LNCAP (cell line): ENCODE measurements around the gene CNDP2.

Experiments
- CTCF ChIP-seq: fragments of 450-650 bp; IDR thresholded peaks from 2 replicates; pipeline ENCODE4 v1.5.1; 2017; ENCODE audit warnings: mild to moderate bottlenecking

The CNDP2 gene

DNA sequence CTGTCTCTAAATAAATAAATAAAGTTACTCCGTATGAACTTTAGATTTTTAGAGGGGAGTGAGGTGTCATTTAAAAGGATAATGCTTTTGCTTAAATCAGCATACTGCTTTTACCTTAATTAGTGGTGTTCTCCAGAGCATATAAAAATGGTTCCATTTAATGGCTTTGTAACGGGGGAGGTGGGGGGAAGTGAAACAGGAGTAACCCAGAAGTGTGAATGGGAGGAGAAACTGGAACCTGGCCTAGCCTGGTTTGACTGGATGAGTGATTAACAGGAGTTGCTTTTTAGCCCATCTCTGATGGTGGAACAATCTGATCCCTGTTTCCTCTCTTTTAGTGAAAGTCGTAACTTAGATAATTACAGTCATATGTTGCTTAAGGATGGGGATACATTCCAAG, 1.6 kb downstream of the CNDP2 start:
- TF ChIP-seq CTCF, result no peak

DNA sequence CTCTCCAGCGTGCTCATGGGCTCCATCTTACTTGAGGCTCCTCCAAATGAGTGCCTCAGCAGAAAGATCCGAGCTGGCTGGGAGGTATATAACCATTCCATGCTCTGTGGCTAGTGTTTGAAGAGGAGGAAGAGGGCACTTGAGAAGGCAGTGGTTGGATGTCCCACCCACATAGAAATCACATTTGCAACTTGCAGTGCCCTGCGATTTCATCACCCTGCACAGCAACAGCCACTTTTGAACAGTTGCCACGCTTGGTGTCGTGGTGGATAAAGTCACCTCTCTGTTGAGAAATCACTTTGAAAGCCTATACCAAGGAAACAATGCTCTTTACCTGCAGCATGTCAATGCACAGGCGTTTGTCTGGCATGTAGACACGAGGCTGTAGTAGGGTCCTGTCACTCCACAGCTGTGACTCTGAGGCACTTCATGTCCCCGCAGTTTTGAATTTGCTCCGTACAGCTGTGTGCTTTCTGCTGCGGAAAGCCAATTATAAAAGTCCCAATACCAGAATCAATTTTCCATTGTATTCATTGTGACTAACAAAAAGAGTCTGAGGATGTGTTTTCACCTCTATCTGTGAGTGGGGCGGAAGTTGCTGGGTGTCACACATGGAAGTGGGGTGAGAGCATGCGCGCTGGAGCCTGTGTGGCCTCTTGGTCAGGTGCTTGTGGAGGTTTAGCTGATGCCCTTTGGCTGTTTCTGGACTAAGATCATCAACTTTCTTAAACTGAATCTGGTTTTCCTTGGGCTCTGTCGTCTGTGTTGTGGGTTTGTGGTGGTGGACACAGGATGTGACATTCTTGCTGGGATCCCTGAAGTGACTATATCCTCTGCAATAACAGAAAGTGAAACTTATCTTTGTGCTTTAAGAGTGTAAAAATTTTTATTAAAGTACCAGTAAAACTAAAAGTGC, 2.8 kb downstream of the CNDP2 start:
- TF ChIP-seq CTCF, result no peak

DNA sequence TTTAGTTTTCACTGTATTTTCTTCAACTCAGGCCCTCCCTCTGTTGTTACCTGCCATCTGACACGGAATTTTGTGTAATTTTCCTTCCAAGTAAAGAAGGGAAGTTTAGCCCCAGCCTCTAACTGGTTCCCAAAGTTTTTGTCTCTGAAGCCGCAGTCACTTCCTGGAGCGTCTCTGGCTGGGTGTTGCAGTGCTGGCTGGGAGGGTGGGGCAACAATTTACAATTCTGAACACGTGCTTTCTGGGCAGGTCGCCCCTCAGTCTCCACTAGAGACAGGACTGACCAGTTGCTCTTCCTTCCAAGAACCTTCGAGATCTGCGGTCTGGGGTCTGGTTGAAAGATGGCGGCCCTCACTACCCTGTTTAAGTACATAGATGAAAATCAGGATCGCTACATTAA, 3.5 kb downstream of the CNDP2 start:
- TF ChIP-seq CTCF, result no peak

DNA sequence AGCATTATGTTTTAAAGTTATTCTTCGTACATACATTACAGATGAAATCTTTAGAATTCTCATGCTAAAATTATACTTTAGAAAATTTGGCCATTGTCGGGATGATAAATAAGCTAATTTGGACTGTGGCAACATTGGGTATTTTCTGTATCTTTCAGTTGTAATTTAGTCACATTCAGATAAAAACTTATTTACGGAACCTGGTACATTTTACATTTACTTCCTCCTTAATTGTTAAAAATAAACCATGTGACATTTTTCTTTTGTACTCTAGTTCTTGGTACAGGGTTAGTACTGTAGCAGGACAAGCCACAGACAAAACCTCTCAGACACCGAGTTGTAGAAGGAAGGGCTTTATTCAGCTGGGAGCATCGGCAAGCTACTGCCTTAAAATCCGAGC, 4.2 kb downstream of the CNDP2 start:
- no peak for TF ChIP-seq CTCF

DNA sequence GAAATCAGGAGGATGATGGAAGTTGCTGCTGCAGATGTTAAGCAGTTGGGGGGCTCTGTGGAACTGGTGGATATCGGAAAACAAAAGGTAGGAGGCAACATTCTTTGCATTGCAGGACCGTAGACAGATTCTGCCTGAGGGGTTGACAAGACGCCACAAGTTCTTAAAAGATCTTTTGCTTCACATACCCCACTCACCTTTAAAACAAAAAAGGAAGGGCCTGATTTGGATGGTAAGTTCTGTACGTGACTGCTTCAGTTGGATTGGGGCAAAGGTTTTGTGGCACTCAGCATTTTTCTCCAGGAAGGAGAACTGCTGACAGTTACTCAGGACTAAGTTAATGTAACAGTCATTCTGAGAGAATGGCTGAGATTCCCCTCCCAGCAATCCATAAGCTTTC, 5.2 kb downstream of the CNDP2 start:
- TF ChIP-seq CTCF, result no peak

- TF ChIP-seq CTCF, result no peak
Observed at GRCh38 chr18:74503137-74503536, 7.0 kb downstream of the CNDP2 start.

DNA sequence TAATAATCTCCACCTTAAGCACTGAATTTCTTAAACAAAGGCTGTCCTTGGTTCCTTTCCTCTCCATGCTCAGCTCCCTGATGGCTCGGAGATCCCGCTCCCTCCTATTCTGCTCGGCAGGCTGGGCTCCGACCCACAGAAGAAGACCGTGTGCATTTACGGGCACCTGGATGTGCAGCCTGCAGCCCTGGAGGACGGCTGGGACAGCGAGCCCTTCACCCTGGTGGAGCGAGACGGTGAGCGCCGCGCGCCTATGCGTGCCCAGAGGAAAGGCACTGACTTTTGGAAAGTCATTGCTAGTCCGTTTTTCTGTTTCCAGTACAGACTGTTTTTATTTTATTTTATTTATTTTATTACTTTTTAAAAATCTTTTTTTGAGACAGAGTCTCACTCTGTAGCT, 9.6 kb downstream of the CNDP2 start:
- no peak for TF ChIP-seq CTCF
